H1 (cell line): ENCODE measurements around the gene MRC2.
"Not testable (repeated sequence)": the region's sequence is repeated elsewhere in the genome, so short reads cannot be mapped to it uniquely, and the experiment has no call there.

Experiments used
- BACH1 ChIP-seq: IDR thresholded peaks from 2 replicates; pipeline ENCODE4 v1.6.1; 2012; ENCODE audit warnings: low read length, improper control_type of control experiment
- CTCF ChIP-seq, 3 experiments: IDR thresholded peaks; 1 replicate in 2 of 3; 2 replicates in 1 of 3; pipeline versions ENCODE4 v1.5.1 to v1.6.1; 2011; ENCODE audit warnings: low read length in 3 of 3, mild to moderate bottlenecking in 3 of 3, inconsistent platforms in 2 of 3, low read depth in 1 of 3, moderate library complexity in 1 of 3; ENCODE audit not compliant: insufficient read depth in 1 of 3; ENCODE audit errors: control extremely low read depth in 1 of 3
- POLR2A ChIP-seq, 2 experiments: IDR thresholded peaks; 1 replicate in 1 of 2; 2 replicates in 1 of 2; pipeline ENCODE4 v1.6.1; 2011; ENCODE audit warnings: low read depth in 2 of 2, low read length in 2 of 2, mild to moderate bottlenecking in 2 of 2; ENCODE audit errors: control extremely low read depth in 1 of 2
- SP1 ChIP-seq: IDR thresholded peaks from 2 replicates; pipeline ENCODE4 v1.6.1; 2011; ENCODE audit warnings: low read depth, low read length
- TAF1 ChIP-seq: IDR thresholded peaks from 2 replicates; pipeline ENCODE4 v1.6.1; 2011; ENCODE audit warnings: mild to moderate bottlenecking, low read depth, low read length

DNA sequence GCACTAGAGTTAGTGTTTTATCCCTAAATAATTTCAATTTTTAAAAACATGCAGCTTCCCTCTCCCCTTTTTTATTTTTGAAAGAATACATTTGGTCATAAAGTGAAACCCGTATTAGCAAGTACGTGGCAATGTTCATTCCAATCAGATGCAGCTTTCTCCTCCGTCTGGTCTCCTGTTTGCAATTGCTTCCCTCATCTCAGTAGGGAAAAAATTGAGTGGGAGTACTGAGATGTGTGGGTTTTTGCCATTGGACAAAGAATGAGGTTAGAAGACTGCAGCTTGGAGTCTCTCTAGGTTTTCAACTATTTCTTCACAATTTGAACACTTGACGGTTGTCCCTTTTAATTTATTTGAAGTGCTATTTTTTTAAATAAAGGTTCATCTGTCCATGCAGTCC, 14.4 kb upstream of the MRC2 start:
- TF ChIP-seq TAF1; CTCF (IDR thresholded peaks at IDR 0.05; ENCODE audit: control extremely low read depth in 1 of 3, insufficient read depth in 1 of 3, low read depth in 1 of 3, low read length in 3 of 3); POLR2A (IDR thresholded peaks at IDR 0.05; ENCODE audit: control extremely low read depth in 1 of 2, low read depth in 2 of 2, low read length in 2 of 2); BACH1; SP1: not testable (repeated sequence)
